Right lobe of liver (tissue), 6 donors: ENCODE measurements around the gene SIK2. TPM values are rescaled to one million over a fixed set of nuclear protein-coding genes. Genes with fewer than 3 reads are reported as not detected.
A peak's percentile ranks its signal among the peaks of the same experiment; 100 is the strongest.
"Not testable (repeated sequence)": the region's sequence is repeated elsewhere in the genome, so short reads cannot be mapped to it uniquely, and the experiment has no call there.

ENCODE experiments used
- ATAC-seq, 4 donors: fragments of 200-7000 bp; cut with Tn5 transposase; one replicate each; pipeline ENCODE4 v1.9.1; 2020; ENCODE audit warnings: mild to moderate bottlenecking in 4 of 4, moderate library complexity in 4 of 4
- DNase-seq, 3 donors: peaks; one replicate each; pipeline ENCODE4 v3.0.0-alpha.2; 2020
- H3K27ac ChIP-seq, 3 donors: fragments of 200-600 bp; one replicate each; pipeline ENCODE4 v1.8.0; 2022
- H3K27me3 ChIP-seq, 2 donors: fragments of 200-600 bp; one replicate each; pipeline ENCODE4 v1.8.0; 2022
- H3K36me3 ChIP-seq, 4 donors: fragments of 200-600 bp; sonication (generic) in 1 of 4; one replicate each; pipeline versions ENCODE4 v1.5.1 to v1.8.0; 2017 to 2022; ENCODE audit warnings: control low read depth in 1 of 4
- H3K4me1 ChIP-seq, 4 donors: fragments of 200-600 bp; sonication (generic) in 1 of 4; one replicate each; pipeline versions ENCODE4 v1.5.1 to v1.8.0; 2017 to 2022; ENCODE audit warnings: control low read depth in 1 of 4
- H3K4me3 ChIP-seq, 3 donors: fragments of 200-600 bp; one replicate each; pipeline ENCODE4 v1.8.0; 2022
- H3K9me3 ChIP-seq, 4 donors: fragments of 200-600 bp; sonication (generic) in 1 of 4; one replicate each; pipeline versions ENCODE4 v1.5.1 to v1.8.0; 2017 to 2022; ENCODE audit warnings: control low read depth in 1 of 4
- CTCF ChIP-seq, 4 donors: fragments of 200-600 bp in 3 of 4; fragments of 450-650 bp in 1 of 4; IDR thresholded peaks; one replicate each; pipeline versions ENCODE4 v1.5.1 to v1.8.0; 2016 to 2022; ENCODE audit warnings: antibody characterized with exemption in 4 of 4, mild to moderate bottlenecking in 2 of 4
- POLR2A ChIP-seq: fragments of 450-650 bp; IDR thresholded peaks from one replicate; pipeline ENCODE4 v1.6.1; 2017; ENCODE audit warnings: antibody characterized with exemption, mild to moderate bottlenecking
- WGBS: methylation state at CpG from one replicate; pipeline ENCODE4 v1.1.6; 2018; ENCODE audit warnings: low coverage, low lambda C conversion rate; ENCODE audit not compliant: insufficient coverage; ENCODE audit errors: missing lambda C conversion rate; 5-methylcytosine and 5-hydroxymethylcytosine counted together
- intact Hi-C, 2 donors: fragments of 100-400 bp; cut with DNase I; formaldehyde crosslinking; loops; one replicate each; pipeline versions ENCODE4 v1.11.2 to v1.14.1; 2022
- total RNA-seq, 6 experiments: library from RNA; depleted of rRNA in 2 of 6; stranded (reverse); fragments of >200 nt in 2 of 6; fragmentation: NEBNext Ultra II Directional in 3 of 6; extraction: Animal tissue kit (Norgen Biotek cat#: 25700) in 3 of 6; gene quantifications; one replicate each; pipeline versions ENCODE4 v1.1.0 to v1.2.4, GENCODE V29; 2016 to 2023
- donor health status: DM: no; HTN: yes; CAD: no.
- donor health status: DM: no; HTN: no; CAD: no.
- donor health status: DM: no; HTN: no; CAD: no.
- donor health status: DM: no; HTN: yes; CAD: no.
- donor health status: DM: no; HTN: yes; CAD: no.

The SIK2 gene
- total RNA-seq, 6 experiments from 2014 or later, result 15.4 to 39.5 (median 26.4) TPM

GRCh38 chr11:111645657-111646316, 43.5 kb downstream of the SIK2 start:
- Histone ChIP-seq H3K27me3 (no peaks in the 10 kb centered on the region), H3K9me3 (no peaks in the 10 kb centered on the region), H3K27ac (no peak overlapping the region), H3K4me3 (no peak overlapping the region), H3K4me1 (no peaks in the 10 kb centered on the region), H3K36me3 (peaks cover 0 to 3% (median 0%) of the 10 kb centered on the region in 4 donors)
- TF ChIP-seq CTCF (IDR thresholded peaks at IDR 0.05) (no peak), POLR2A (no peak)
- WGBS, result 86% methylated on average over 8 of the region's 9 CpGs
- DNase-seq (no peak), ATAC-seq (no peak)
- intact Hi-C loops, result no loop called here

- intact Hi-C loops, H3K27ac ChIP-seq, ATAC-seq, H3K4me1 ChIP-seq, H3K27me3 ChIP-seq, DNase-seq, H3K36me3 ChIP-seq, H3K4me3 ChIP-seq, H3K9me3 ChIP-seq: not testable (repeated sequence)
- whole genome bisulfite sequencing, result 88% methylated on average over 3 of the region's 5 CpGs
These were observed 49.1 kb downstream of the SIK2 start for GRCh38 chr11:111651336-111651735.

- intact Hi-C loops, result no loop called here
- Histone ChIP-seq H3K27me3 (no peaks in the 10 kb centered on the region), H3K9me3 (no peaks in the 10 kb centered on the region), H3K36me3 (peaks cover 0 to 3% (median 0%) of the 10 kb centered on the region in 4 donors), H3K4me3 (no peak overlapping the region), H3K27ac (no peak overlapping the region), H3K4me1 (no peaks in the 10 kb centered on the region)
- TF ChIP-seq CTCF (IDR thresholded peaks at IDR 0.05) (no peak), POLR2A (no peak)
- WGBS, result 75% methylated on average over 2 of the region's 2 CpGs
- ATAC-seq (no peak), DNase-seq (no peak)
These were observed 49.9 kb downstream of the SIK2 start for GRCh38 chr11:111652184-111652583.

GRCh38 chr11:111654601-111655000, 52.4 kb downstream of the SIK2 start:
- no peaks in the 10 kb centered on the region for H3K27me3 ChIP-seq
- no peaks in the 10 kb centered on the region for H3K4me1 ChIP-seq
- no peak overlapping the region for H3K27ac ChIP-seq
- DNase-seq, result no peak
- H3K4me3 ChIP-seq, result no peak overlapping the region
- no peak for ATAC-seq
- no peaks in the 10 kb centered on the region for H3K9me3 ChIP-seq
- intact Hi-C loops, result no loop called here
- H3K36me3 ChIP-seq, result peaks cover 0 to 3% (median 0%) of the 10 kb centered on the region in 4 donors
- TF ChIP-seq CTCF (IDR thresholded peaks at IDR 0.05), result no peak
- TF ChIP-seq POLR2A, result no peak

- H3K27ac ChIP-seq, result no peak overlapping the region
- TF ChIP-seq CTCF (IDR thresholded peaks at IDR 0.05) (no peak), POLR2A (no peak)
- ATAC-seq (peak; percentile 66 to 79 (median 76)), DNase-seq (no peak)
- intact Hi-C loops, result no loop called here
- no peaks in the 10 kb centered on the region for H3K27me3 ChIP-seq
- H3K9me3 ChIP-seq, result no peaks in the 10 kb centered on the region
- H3K36me3 ChIP-seq, result peaks cover 0 to 3% (median 0%) of the 10 kb centered on the region in 4 donors
- H3K4me1 ChIP-seq, result no peaks in the 10 kb centered on the region
- H3K4me3 ChIP-seq, result no peak overlapping the region
- 57% methylated on average over 5 of the region's 5 CpGs for WGBS
These were observed 53.7 kb downstream of the SIK2 start for GRCh38 chr11:111655924-111656323.

- H3K9me3 ChIP-seq, H3K4me3 ChIP-seq, ATAC-seq, DNase-seq, H3K27ac ChIP-seq, H3K36me3 ChIP-seq, H3K27me3 ChIP-seq, intact Hi-C loops, H3K4me1 ChIP-seq: not testable (repeated sequence)
- 95% methylated on average over 8 of the region's 8 CpGs for WGBS
These were observed 55.7 kb downstream of the SIK2 start for GRCh38 chr11:111657905-111658304.

GRCh38 chr11:111658493-111658892, 56.2 kb downstream of the SIK2 start:
- H3K4me3 ChIP-seq, H3K27me3 ChIP-seq, ATAC-seq, DNase-seq, H3K9me3 ChIP-seq, intact Hi-C loops, H3K4me1 ChIP-seq, H3K27ac ChIP-seq, H3K36me3 ChIP-seq: not testable (repeated sequence)
- WGBS, result 100% methylated on average over 1 of the region's 3 CpGs
